ENCODE measurements around the gene PIP5KL1.

DNA sequence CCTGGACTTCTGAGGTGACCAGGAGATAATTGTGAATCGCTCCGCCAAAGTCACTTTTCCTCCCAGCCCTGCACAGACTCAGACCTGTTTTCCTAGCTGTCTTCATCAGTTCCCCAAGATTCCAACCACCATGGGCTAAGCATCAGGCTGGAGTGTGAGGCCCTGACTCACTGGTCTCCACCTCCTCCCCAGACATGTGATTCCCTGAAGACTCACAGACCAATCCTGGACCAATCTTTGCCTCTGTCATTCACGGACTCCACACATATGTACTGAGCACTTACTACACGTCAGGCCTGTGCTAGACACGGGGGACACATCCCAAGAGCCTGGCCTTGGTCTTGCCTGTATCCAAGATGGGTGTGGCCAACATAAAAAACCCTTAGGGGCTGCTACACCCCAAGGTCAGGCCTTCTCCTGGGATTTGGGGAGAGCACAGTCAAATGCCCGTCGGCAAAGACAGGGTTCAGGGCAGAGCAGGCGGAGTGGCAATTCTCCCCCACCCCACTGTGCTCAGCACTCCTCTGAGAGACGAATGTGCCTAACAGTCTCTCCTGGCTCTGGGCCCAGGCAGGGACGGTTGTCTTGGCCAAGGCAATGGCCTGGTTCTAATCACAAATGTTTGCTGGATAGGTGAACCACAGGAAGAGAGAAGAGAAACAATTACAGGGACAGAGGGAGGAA, 38.3 kb upstream of the PIP5KL1 start:
- no peak for TF ChIP-seq POLR2AphosphoS5 (IDR thresholded peaks at IDR 0.05; ENCODE audit: low read depth, low read length)
- no peak for TF ChIP-seq POLR2A (IDR thresholded peaks at IDR 0.05; ENCODE audit: low read depth, low read length)
- no peak for TF ChIP-seq SPI1 (IDR thresholded peaks at IDR 0.05; ENCODE audit: low read depth, low read length)
- TF ChIP-seq TAF1 (IDR thresholded peaks at IDR 0.05; ENCODE audit: low read depth, low read length), result no peak
